NT2/D1 (cell line): ENCODE results near the gene SHC3.

Experiments used
- YY1 ChIP-seq: IDR thresholded peaks from 2 replicates; pipeline ENCODE4 v1.6.1; 2011; ENCODE audit not compliant: insufficient read length, insufficient read depth
- ZNF274 ChIP-seq: IDR thresholded peaks from 2 replicates; pipeline ENCODE4 v1.6.1; 2011; ENCODE audit warnings: mild to moderate bottlenecking, low read depth, low read length

DNA sequence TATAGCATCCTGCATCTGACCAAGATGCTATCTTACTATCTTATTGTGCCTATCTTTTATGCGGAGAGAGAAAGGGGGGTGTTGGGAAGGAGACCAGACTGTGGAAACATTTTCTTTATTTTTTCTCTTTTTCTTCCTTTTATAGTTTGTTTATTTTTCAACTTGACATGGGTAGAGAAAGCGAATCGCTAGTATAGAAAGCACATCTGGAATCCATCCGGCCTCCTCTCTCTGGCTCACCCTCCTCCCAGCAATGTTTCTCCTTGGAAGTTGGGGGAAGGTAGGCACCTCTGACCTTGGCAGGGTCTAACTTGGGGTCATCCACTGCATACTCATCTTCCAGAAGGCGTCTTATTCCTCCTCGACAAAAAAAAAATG lies 183.4 kb downstream of the SHC3 start:
- TF ChIP-seq ZNF274 = no peak
- no peak for TF ChIP-seq YY1
